NCI-H187 treated with DMSO at 0.1 percent for 48 hours (cell line): ENCODE data around the gene ANK2.
"Not testable (repeated sequence)": the region's sequence is repeated elsewhere in the genome, so short reads cannot be mapped to it uniquely, and the experiment has no call there.

ENCODE experiments used
- DNase-seq: peaks from one replicate; lab custom pipeline; 2025; lab: John Stamatoyannopoulos, UW

The ANK2 gene

DNA sequence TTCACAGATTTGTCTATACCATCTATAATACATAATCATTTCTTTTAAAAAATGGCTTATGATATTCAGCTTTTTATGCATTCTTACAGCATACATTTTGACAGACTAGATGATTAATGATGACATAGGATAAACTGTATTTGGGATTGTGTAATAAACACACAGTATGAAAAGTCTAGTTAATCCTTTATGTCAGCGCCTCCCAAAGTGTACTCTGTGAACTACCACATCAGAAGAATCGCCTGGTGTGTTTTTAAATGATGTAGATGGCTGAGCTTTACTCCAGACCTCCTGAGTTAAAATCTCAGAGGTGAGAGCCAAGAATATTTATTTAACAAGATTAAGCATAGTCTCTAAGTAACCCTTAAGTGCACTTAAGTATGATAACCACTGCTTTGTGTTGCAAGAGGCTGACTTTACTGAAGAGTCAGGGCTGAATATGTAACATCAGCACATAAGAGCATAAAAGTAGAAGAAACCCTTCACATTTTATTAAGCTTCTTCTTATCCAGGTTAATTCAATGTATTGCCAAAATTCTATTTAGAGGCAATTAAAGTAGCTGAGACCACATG lies 104.2 kb downstream of the ANK2 start:
- peak; percentile 29 for DNase-seq

DNA sequence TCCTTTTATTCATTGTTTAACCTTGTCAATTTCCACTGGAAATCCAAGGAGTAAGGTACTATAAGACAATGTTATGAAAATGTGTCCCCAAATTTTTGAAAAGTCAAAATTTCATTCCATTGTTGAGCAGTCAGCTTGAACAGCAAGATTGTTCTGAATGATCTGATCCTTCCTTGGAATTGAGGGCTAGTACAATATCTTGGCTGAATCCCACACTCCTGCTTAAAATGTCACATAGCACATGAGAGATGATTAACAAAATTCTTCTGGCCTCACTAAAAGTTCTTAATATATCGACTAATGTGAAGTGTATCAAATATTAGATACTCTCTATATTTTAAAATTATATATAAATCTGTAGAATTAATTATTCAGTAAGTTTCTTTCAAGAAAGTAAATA lies 104.8 kb downstream of the ANK2 start:
- no peak for DNase-seq

DNA sequence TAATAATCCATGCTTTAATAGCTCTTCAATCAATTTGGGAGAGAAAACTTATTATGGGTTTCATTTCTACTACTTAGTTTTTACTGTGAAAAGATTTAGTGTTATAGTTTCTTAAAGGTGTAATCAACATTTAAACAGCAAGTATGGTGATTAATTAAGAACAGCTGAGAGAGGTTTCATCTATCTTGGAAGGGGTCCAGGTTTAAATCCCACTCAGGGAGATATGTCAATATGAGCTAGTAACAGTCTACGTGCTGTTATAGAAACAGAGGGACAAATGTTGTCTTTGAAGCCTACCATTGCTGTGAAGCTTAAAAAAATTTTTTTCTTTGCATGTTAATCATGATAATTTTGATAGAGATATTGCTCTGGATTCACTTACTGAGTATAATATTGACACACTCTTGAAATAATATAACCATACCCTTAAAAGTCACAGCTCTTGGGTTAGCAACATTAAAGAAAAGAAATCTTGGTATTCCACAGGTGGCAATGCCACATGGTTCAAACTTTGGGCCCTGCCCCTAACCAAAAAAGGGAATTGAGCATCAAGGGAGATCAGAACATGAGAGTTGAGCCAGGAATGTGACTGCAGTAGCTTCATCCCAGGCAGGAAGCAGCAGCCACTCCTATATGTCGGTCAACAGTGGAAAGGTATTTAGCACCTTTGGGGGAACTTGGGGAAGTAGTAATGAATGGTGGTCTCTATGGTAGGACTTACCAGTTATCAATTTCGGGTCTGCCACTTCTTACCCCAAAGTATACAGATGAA lies 107.8 kb downstream of the ANK2 start:
- DNase-seq: no peak

DNA sequence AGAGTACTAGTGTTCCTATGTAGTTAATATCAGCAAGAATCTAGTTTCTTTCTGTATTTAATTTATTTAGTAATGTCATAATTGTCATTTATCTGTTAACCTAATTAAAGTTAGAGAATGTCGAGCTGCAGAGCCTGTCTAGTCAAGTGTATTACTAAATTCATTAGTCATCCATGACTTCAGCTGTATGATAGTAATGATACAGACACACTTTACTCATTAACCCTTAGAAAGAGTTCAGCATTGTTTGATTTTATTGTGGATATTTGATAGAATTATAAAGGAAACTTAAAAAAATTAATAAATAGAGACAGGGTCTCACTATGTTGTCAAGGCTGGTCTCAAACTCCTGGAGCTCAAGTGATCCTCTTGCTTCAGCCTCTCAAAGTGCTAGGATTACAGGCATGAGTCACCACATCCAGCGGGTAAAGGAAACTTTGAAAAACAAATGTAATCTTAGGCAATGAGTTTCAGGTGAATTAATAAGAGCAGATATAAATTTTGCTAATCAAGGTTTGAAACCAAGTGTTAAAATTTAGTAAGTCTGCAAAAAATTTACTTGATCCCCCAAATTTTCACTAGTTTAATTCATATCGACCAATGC lies 110.6 kb downstream of the ANK2 start:
- no peak for DNase-seq

DNA sequence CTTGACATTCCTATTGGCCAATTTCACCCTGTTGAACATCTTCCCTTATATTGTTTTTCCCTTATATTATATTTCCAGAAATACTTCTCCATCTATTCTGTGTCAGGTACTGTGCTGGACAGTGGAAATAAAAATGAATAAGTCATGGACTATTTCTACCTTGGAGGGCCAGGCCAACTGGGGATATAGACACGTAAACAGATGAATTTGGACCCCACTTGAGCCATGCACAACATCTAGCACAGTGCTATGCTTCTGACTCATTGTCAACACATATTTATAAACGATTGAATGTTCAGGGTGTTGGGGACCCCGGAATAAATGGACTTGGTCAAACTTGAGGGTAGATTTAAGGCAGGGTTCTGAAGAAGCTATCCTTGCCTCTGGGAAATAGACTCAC lies 111.1 kb downstream of the ANK2 start:
- no peak for DNase-seq

DNA sequence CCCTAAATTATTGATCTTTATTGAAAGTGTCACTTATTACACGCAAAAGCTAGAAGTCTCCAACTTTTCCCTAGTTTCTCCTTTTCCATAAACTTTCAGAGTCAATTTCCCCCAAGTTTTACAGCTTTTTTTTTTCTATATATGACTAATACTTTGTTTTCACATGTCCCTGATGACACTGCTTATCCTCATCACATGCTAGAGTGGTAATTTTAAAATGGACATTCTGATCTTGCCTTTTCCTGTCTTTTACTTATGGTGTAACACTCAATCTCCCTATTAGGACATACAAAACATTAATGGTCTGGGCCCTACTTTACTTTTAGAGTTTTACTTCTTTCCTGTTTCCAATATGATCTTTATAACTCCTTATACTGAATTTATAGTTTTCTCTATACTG lies 112.6 kb downstream of the ANK2 start:
- no peak for DNase-seq

DNA sequence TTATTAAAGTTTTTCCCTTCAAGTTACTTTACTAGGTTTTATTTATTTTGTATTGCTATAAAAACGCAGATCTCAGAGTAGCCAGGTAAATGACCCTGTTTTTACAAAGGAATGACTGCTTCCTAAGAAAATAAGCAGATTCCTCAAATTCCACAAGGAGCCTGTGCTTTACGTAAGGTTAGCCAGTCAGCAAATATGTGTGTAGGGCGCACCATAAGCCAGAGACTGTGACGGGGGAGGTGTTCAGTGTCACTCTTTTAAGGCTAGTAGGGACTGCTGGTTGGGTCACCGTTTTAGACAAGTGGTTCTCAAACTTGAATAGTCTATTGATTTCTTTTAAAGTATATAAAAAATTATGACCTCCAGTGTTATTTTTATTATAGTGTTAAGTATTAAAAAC lies 119.9 kb downstream of the ANK2 start:
- no peak for DNase-seq

DNA sequence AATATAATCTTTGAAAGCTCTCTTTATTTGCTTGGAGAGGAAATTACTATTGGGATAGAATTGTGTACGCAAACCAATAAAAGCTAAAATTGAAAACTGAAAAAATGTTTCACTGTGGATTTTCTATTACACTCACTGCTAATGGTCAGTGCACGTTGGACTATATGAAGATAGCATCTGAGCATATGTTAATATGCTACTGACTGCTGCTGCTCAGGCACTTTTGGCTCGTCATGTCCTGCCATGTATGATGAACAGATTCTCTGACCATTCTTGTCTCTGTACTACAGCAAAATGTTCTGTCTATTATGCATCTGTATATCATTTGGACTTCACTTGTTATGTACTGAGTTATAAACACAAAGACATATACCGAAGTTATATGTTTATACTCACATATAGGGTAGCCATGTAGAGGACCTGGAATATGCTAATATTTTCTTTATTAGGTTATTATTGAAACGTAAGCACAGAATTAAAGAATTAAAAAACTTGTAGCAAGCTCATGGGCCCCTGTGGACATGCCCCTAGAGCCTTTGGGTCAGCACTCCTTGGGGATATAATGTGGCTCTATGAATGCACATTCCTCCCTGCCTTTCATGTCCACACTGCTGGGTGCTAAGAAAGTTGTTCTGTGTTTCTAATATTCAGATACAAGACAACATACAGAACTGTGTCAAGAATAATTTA lies 120.8 kb downstream of the ANK2 start:
- DNase-seq: no peak

DNA sequence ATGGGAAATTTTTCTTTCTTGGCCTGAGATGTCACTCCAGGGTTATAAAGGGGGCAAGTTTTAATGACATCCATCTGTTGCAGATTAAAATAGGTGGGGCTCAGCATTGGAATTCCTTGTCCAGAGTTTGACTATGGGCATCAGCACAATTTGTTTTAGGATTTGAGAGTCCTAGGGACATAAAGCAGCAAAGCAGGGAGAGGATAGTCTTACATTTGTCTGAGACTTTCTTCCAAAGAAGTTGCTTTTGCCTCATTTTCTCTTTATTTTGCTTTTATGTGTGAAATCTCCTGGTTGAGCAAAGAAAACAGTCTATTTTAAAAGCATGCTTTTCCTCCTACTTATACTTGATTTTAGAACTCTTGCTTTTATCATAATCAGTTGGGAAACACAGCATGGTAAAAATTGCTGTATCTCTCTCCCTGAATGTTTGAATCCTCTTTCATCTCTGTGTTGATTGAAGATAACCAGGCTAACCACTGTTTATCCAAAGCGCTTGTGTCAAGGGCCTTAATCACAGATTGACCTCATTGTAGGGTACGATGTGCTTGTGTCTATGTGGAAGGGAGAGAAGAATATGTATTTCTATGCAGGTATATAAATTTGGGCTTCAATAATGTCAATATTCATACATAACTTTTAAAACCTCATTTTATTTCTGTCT lies 121.5 kb downstream of the ANK2 start:
- DNase-seq: no peak

DNA sequence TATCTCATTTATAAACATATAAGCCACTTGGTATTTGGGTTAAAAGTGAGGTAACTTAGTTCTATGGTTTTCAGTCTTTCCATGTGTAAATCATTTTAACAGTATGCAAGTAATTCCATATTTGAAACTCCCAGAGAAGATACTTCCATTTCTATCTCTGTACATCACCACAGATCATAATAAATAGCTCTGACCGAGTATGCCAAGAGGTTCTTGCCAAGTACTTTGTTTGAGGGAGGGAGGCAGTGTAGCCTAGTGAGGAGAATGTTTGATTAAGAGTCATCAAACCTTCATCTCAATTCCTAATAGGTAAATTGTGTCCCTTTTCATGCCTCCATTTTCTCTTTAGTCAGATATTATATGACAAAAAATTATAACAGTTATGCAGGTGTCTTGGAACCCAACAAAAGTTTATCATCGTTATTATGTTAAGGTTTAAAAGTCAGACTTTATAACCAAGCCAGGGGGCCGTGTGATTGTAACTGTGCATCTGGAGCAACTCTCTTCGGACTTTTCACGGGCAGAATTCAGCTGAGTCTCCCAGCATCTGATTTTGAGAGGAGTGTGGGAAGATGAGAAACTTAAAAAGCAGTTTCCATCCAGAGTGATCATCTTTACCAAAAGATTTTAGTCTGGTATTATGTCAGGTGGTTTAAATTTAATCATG lies 123.8 kb downstream of the ANK2 start:
- no peak for DNase-seq

DNA sequence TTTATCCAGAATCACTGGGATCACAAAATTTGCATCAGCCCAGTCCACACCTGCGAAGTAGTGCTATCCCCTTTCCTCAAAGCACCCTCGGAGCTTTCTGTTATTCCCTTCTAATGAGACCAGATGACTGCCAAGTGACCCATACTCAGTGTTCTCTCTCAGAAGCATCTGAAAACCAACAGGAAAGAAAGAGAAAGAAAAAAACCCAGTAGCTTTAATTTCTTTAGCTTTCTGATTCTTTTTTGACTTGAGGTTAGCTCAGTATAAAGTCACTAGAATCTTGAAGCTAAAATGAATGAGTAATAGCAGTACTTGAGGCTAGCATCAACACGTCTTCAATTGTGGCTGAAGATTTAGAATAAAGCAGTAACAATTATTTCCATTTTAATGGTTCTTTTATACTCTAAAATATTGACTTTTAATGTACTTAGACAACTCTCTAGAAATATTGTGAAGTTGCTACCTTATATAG lies 124.4 kb downstream of the ANK2 start:
- DNase-seq: no peak

DNA sequence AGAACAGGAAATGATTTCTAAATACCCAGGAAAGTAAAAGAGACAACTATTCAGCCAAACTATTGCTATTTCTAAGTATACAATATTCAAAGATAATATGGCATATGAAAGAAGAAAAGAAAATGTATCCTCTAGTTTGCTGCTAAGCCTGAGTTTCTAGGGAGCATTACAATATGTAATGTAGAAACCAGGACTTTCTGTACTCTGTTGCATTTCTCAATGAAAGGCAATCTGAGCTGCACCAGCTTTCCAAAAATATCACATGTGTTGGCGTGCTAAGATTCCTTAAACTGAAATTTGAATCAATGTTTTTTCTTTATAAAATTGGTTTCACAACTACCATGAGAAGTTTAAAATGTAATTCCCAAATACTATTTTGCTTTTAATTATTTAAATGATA lies 129.6 kb downstream of the ANK2 start:
- DNase-seq: no peak

DNA sequence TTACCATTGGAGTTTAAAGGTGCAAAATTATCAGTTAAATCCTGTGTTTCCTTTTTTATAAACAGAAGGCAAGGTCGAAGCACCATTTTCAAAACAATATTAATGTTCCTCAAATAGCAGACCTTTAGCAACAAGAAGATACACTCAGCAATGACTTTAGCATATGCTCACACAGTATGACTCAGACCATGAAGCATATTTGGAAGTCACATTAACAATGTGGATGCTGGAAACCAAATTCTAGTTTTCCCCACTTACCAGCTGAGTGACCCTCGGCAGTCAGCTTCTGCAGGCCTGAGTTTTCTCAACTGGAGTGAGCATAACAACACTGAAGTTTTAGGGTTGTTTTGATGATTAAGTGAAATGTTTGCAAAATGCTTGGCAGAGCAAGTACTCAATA lies 130.5 kb downstream of the ANK2 start:
- DNase-seq: no peak

DNA sequence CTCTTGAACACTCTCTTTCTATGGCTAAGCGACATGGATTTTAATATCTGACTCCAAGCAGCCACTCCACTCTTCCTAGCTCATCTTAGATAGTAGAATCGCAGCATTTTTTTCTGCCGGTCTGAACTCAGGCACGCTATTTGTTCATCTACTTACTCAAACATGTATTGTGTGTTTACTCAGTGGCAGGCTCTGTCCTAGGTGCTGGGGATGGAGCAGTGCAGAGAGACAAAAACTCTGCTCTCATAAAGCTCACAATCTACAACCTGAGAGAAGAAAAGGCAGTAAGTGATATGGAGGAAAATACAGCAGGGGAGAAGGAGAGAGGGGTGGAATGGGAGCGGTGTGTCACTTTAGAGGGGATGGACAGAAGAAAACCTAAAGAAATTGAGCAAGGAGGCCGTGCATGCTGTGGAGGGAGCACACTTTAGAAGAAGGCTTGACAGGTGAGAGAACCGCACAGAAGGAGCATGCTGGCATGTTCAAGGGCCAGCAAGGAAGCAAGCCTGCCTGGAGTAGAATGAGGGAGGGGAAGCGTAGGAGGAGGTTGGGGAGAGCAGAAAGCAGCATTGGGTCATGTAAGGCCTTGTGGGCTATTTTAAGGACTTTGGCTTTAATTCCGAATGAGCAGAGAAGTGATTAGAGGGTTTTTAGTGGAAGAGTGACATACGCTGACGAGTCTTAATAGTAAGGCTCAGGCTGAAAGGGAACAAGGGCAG lies 132.0 kb downstream of the ANK2 start:
- no peak for DNase-seq

DNA sequence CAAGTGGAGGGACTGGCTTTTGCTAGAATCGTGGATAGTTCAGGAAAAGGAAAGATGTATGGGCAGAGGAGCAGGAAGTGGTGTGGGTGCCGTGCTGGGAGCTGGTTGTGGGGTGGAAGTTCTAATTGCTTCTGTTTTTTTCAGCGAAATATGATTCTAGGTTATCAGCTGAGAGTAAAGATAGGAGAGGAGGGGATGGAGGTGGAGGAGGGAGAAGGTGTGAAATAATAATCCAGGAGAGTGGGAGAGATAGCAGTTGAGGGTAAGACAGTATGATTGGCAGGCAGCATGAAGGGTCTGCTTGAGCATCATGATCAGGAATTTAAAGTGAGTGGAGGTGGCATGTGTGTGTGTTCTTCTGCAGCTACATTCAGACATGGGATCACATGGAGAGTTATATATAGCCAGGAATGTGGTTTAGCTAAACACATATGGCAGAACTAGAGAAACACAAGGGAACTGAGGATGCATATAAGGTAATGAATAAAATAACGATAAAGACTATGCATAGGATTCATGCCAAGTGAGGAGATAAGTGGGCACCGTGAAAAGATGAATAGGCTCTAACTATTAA lies 133.7 kb downstream of the ANK2 start:
- DNase-seq: no peak

DNA sequence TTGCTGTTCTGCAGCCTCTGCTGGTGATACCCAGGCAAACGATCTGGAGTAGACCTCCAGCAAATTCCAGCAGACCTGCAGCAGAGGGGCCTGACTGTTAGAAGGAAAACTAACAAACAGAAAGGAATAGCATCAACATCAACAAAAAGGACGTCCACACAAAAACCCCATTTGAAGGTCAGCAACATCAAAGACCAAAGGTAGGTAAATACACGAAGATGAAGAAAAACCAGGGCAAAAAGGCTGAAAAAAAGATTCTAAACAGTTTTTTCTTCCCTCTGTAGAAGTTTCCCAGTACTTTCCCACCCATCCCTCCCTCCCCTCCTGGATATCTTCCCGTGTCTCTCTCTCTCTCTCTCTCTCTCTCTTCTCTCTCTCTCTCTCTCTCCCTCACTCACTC lies 136.8 kb downstream of the ANK2 start:
- not testable (repeated sequence) for DNase-seq

DNA sequence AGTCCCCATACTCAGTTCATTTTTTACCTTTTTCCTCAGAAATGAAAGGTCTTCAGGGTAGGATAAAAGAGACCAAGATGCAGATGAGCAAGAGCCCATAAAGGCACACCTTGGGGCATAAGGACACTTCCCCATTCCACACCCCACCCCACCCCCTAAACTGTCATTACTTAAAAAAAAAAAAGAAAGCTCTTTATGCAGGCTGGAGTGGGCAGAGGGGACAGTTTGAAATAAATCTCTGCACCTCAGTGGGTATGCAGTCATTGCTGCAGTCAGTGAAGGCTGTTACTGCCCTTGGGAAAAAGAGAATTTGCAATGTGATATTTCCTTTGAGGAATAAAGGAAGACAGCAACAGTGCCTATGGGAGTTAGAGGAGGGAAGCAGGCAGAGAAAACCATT lies 137.5 kb downstream of the ANK2 start:
- DNase-seq: no peak

DNA sequence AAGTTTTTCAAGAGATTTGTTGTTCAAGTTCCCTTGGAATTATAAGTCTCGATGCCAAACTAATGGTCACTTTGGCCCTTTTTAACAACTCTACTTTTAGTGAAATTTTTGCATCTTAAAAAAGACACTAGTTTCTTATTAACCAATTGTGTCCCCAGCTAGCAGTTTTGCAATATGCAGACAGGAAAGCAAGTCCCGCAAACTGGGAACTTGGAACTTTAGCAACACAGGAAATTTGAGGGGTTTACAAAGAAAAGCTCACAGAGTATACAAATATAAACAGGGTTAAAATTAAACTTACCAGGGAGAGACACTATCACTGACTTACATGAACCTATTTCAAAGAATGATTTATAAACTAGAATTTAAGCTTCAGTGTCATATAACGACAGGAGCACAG lies 137.9 kb downstream of the ANK2 start:
- DNase-seq: no peak

DNA sequence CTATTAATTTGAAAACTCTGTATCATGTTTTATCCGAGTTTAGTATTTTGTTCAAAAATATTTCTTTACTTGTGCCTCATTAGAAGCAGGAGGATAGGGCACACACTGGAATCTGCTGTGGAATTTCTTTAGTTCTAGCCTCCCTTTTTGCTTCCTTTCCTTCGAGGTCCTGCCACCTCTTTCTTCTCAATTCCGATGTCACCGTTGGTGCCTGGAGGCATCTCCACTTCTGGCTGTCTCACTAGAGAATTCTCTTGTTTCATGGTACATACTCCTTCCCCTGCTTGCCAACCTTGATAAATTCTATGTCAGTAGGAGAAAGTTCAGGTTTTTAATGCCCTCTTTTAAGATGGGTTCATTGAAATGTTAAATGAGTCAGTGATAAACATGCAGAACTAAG lies 140.1 kb downstream of the ANK2 start:
- no peak for DNase-seq

DNA sequence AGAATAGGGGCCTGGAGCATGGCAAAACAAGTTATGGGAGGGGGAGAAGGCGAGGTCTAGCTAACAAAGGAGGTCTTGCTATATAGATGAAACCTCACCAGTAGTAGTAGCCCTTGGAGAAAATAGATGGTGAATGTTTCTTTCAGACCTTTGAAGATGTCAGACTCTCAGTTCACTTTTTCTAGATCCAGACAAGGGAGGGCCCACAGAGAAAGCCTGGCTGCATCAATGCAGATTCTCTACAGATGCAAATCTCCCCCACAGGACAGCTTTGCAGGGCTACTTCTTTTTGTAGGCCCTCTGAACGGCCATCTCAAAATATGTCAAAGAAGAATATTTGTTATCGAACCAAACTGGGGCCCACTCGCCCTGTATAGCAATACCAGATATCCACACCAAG lies 159.7 kb downstream of the ANK2 start:
- no peak for DNase-seq
